HEK293 (cell line): ENCODE data around the gene DNAI1.

Source experiments
- BCL11A ChIP-seq: fragments of 450-650 bp; formaldehyde crosslinking; IDR thresholded peaks from 2 replicates; pipeline ENCODE4 v1.5.1; 2016; ENCODE audit warnings: low read depth, missing biosample characterization, missing genetic modification characterization
- HIC1 ChIP-seq: fragments of 450-650 bp; formaldehyde crosslinking; IDR thresholded peaks from 2 replicates; pipeline ENCODE4 v1.5.1; 2016; ENCODE audit warnings: missing biosample characterization, missing genetic modification characterization
- IKZF3 ChIP-seq: fragments of 450-650 bp; IDR thresholded peaks from 2 replicates; pipeline ENCODE4 v1.5.0; 2018; ENCODE audit warnings: missing biosample characterization, mild to moderate bottlenecking, missing genetic modification characterization, moderate library complexity
- KLF1 ChIP-seq: fragments of 450-650 bp; formaldehyde crosslinking; IDR thresholded peaks from 2 replicates; pipeline ENCODE4 v1.5.1; 2016; ENCODE audit warnings: missing biosample characterization, missing genetic modification characterization
- KLF7 ChIP-seq: fragments of 450-650 bp; formaldehyde crosslinking; IDR thresholded peaks from 2 replicates; pipeline ENCODE4 v1.5.1; 2016; ENCODE audit warnings: missing biosample characterization, missing genetic modification characterization, borderline replicate concordance
- MEIS1 ChIP-seq: sonication (generic); formaldehyde crosslinking; IDR thresholded peaks from 2 replicates; pipeline ENCODE4 v1.8.1; 2022; ENCODE audit warnings: missing genetic modification reagents, mild to moderate bottlenecking, borderline replicate concordance
- PATZ1 ChIP-seq: fragments of 450-650 bp; formaldehyde crosslinking; IDR thresholded peaks from 2 replicates; pipeline ENCODE4 v1.5.1; 2016; ENCODE audit warnings: missing biosample characterization, missing genetic modification characterization
- SP7 ChIP-seq: fragments of 450-650 bp; formaldehyde crosslinking; IDR thresholded peaks from 2 replicates; pipeline ENCODE4 v1.5.1; 2016; ENCODE audit warnings: missing biosample characterization, missing genetic modification characterization
- TRIM28 ChIP-seq: IDR thresholded peaks from 2 replicates; pipeline ENCODE4 v1.6.1; 2011; ENCODE audit warnings: low read length, control low read depth, borderline replicate concordance
- ZBTB1 ChIP-seq: fragments of 450-650 bp; formaldehyde crosslinking; IDR thresholded peaks from 2 replicates; pipeline ENCODE4 v1.5.1; 2016; ENCODE audit warnings: missing biosample characterization, missing genetic modification characterization
- ZBTB48 ChIP-seq: fragments of 450-650 bp; formaldehyde crosslinking; IDR thresholded peaks from 2 replicates; pipeline ENCODE4 v1.5.1; 2016; ENCODE audit warnings: missing biosample characterization, missing genetic modification characterization
- ZIC2 ChIP-seq: fragments of 450-650 bp; formaldehyde crosslinking; IDR thresholded peaks from 2 replicates; pipeline ENCODE4 v1.5.1; 2016; ENCODE audit warnings: missing biosample characterization, missing genetic modification characterization
- ZNF114 ChIP-seq: fragments of 450-650 bp; formaldehyde crosslinking; IDR thresholded peaks from 2 replicates; pipeline ENCODE4 v1.5.0; 2017; ENCODE audit warnings: missing biosample characterization, missing genetic modification characterization
- ZNF16 ChIP-seq: fragments of 450-650 bp; formaldehyde crosslinking; IDR thresholded peaks from 2 replicates; pipeline ENCODE4 v1.5.1; 2016; ENCODE audit warnings: low read depth, missing biosample characterization, missing genetic modification characterization
- ZNF214 ChIP-seq: fragments of 450-650 bp; formaldehyde crosslinking; IDR thresholded peaks from 2 replicates; pipeline ENCODE4 v1.5.1; 2017; ENCODE audit warnings: missing biosample characterization, mild to moderate bottlenecking, missing genetic modification characterization, borderline replicate concordance
- ZNF266 ChIP-seq: fragments of 450-650 bp; formaldehyde crosslinking; IDR thresholded peaks from 2 replicates; pipeline ENCODE4 v1.5.1; 2016; ENCODE audit warnings: missing biosample characterization, missing genetic modification characterization, low read depth
- ZNF280C ChIP-seq: fragments of 450-650 bp; formaldehyde crosslinking; IDR thresholded peaks from 2 replicates; pipeline ENCODE4 v1.5.1; 2016; ENCODE audit warnings: missing biosample characterization, missing genetic modification characterization
- ZNF302 ChIP-seq: fragments of 450-650 bp; formaldehyde crosslinking; IDR thresholded peaks from 2 replicates; pipeline ENCODE4 v1.5.1; 2016; ENCODE audit warnings: missing biosample characterization, missing genetic modification characterization, low read depth
- ZNF311 ChIP-seq: fragments of 450-650 bp; formaldehyde crosslinking; IDR thresholded peaks from 2 replicates; pipeline ENCODE4 v1.5.1; 2017; ENCODE audit warnings: missing biosample characterization, missing genetic modification characterization, borderline replicate concordance
- ZNF324 ChIP-seq: fragments of 450-650 bp; formaldehyde crosslinking; IDR thresholded peaks from 2 replicates; pipeline ENCODE4 v1.5.1; 2016; ENCODE audit warnings: missing biosample characterization, missing genetic modification characterization
- ZNF335 ChIP-seq: fragments of 450-650 bp; formaldehyde crosslinking; conservative IDR thresholded peaks from 2 replicates; pipeline ENCODE4 v1.5.1; 2016; ENCODE audit warnings: missing biosample characterization, missing genetic modification characterization
- ZNF341 ChIP-seq: fragments of 450-650 bp; formaldehyde crosslinking; IDR thresholded peaks from 2 replicates; pipeline ENCODE4; 2016; ENCODE audit warnings: low read depth, missing biosample characterization, missing genetic modification characterization
- ZNF362 ChIP-seq: fragments of 450-650 bp; formaldehyde crosslinking; IDR thresholded peaks from 2 replicates; pipeline ENCODE4 v1.5.1; 2016; ENCODE audit warnings: missing biosample characterization, missing genetic modification characterization
- ZNF416 ChIP-seq: fragments of 450-650 bp; formaldehyde crosslinking; IDR thresholded peaks from 2 replicates; pipeline ENCODE4 v1.5.1; 2016; ENCODE audit warnings: missing biosample characterization, missing genetic modification characterization
- ZNF48 ChIP-seq: fragments of 450-650 bp; formaldehyde crosslinking; IDR thresholded peaks from 2 replicates; pipeline ENCODE4 v1.5.1; 2016; ENCODE audit warnings: missing biosample characterization, missing genetic modification characterization
- ZNF639 ChIP-seq: fragments of 450-650 bp; formaldehyde crosslinking; IDR thresholded peaks from 2 replicates; pipeline ENCODE4 v1.5.1; 2016; ENCODE audit warnings: missing biosample characterization, missing genetic modification characterization
- ZNF660 ChIP-seq: fragments of 450-650 bp; IDR thresholded peaks from 2 replicates; pipeline ENCODE4 v1.5.1; 2018; ENCODE audit warnings: missing biosample characterization, mild to moderate bottlenecking, missing genetic modification characterization
- ZNF692 ChIP-seq: fragments of 450-650 bp; formaldehyde crosslinking; IDR thresholded peaks from 2 replicates; pipeline ENCODE4 v1.5.1; 2016; ENCODE audit warnings: missing biosample characterization, missing genetic modification characterization
- ZSCAN5A ChIP-seq: fragments of 450-650 bp; formaldehyde crosslinking; IDR thresholded peaks from 2 replicates; pipeline ENCODE4 v1.5.1; 2016; ENCODE audit warnings: missing biosample characterization, missing genetic modification characterization

DNAI1 gene

GRCh38 chr9:34454571-34455065, 4.0 kb upstream of the DNAI1 start (continued):
- TF ChIP-seq ZNF311 (tag by site-specific recombination): no peak
- 0 out of 2 replicates have a peak, but pooled peaks have one; percentile 33 for TF ChIP-seq TRIM28
- TF ChIP-seq ZIC2: no peak
- peak; percentile 69 for TF ChIP-seq SP7 (tag by site-specific recombination)
- no peak for TF ChIP-seq BCL11A (tag by site-specific recombination)
- TF ChIP-seq ZNF416 (tag by site-specific recombination): no peak
- TF ChIP-seq MEIS1 (CRISPR knock-in tag): no peak
- no peak for TF ChIP-seq ZNF114 (tag by site-specific recombination)
- TF ChIP-seq ZNF266: no peak
- TF ChIP-seq ZNF341 (tag by site-specific recombination): no peak
- TF ChIP-seq ZNF324 (tag by site-specific recombination): no peak
- TF ChIP-seq HIC1 (tag by site-specific recombination): no peak
- no peak for TF ChIP-seq ZNF214 (tag by site-specific recombination)
- peak; percentile 54; the same call in 1 of the 2 replicates for TF ChIP-seq ZBTB48 (tag by site-specific recombination)
- 0 out of 2 replicates have a peak, but pooled peaks have one; percentile 12 for TF ChIP-seq KLF1
- no peak for TF ChIP-seq ZSCAN5A (tag by site-specific recombination)
- peak; percentile 53; the same call in 1 of the 2 replicates for TF ChIP-seq ZNF660 (tag by site-specific recombination)
- no peak for TF ChIP-seq KLF7 (tag by site-specific recombination)
- TF ChIP-seq ZNF48 (tag by site-specific recombination): no peak
- peak; percentile 26; the same call in 1 of the 2 replicates for TF ChIP-seq ZNF639
- TF ChIP-seq ZNF362 (tag by site-specific recombination): no peak
- TF ChIP-seq ZNF692: 0 out of 2 replicates have a peak, but pooled peaks have one; percentile 29
- TF ChIP-seq ZNF302: no peak
- no peak for TF ChIP-seq ZBTB1 (tag by site-specific recombination)
- TF ChIP-seq ZNF16 (tag by site-specific recombination): no peak
- TF ChIP-seq ZNF335 (tag by site-specific recombination): no peak
- 0 out of 2 replicates have a peak, but pooled peaks have one; percentile 43 for TF ChIP-seq PATZ1
- no peak for TF ChIP-seq ZNF280C
- no peak for TF ChIP-seq IKZF3
